NCI-H510A (cell line): Measurements from ENCODE around the gene GPR173.

Experiments
- DNase-seq: peaks from one replicate; lab custom pipeline; 2025; lab: John Stamatoyannopoulos, UW

GPR173 gene

GRCh38 chrX:53089925-53090324 is 41.3 kb downstream of the GPR173 start:
- peak; percentile 3 for DNase-seq

- no peak for DNase-seq
These were observed 42.8 kb downstream of the GPR173 start for GRCh38 chrX:53091354-53091753.

GRCh38 chrX:53093177-53093655 is 44.6 kb downstream of the GPR173 start:
- DNase-seq, result peak; percentile 59

- DNase-seq, result peak; percentile 91
These were observed 45.4 kb downstream of the GPR173 start, which contains the start of gene KANTR for GRCh38 chrX:53093748-53094581. Gene KANTR, plus strand, starts transcription at chrX:53094142. Its CDS starts 30,131 bp downstream, at chrX:53124273.

GRCh38 chrX:53094582-53094905 is 46.0 kb downstream of the GPR173 start:
- DNase-seq, result no peak

GRCh38 chrX:53095796-53096195 is 47.2 kb downstream of the GPR173 start:
- DNase-seq, result no peak

- DNase-seq, result no peak
These were observed 66.4 kb downstream of the GPR173 start for GRCh38 chrX:53114864-53115549.

- DNase-seq, result no peak
These were observed 66.9 kb downstream of the GPR173 start for GRCh38 chrX:53115550-53115874.

GRCh38 chrX:53116101-53116500 is 67.5 kb downstream of the GPR173 start:
- DNase-seq, result no peak

GRCh38 chrX:53122013-53122412 is 73.4 kb downstream of the GPR173 start:
- no peak for DNase-seq

GRCh38 chrX:53125506-53125905 is 76.9 kb downstream of the GPR173 start:
- DNase-seq, result no peak

- DNase-seq, result no peak
These were observed 77.8 kb downstream of the GPR173 start for GRCh38 chrX:53126377-53126776.

- DNase-seq, result no peak
These were observed 79.6 kb downstream of the GPR173 start for GRCh38 chrX:53128097-53128749.
